H9 (cell line): ENCODE data around the gene DPRX. TPM values are rescaled to one million over a fixed set of nuclear protein-coding genes. Genes with fewer than 3 reads are reported as not detected.

Experiments used
- DNase-seq: peaks from one replicate; pipeline ENCODE4 v3.0.0-alpha.2; 2017
- H2AFZ ChIP-seq: one replicate; pipeline ENCODE4 v1.6.1; 2013; ENCODE audit warnings: mild to moderate bottlenecking, low read length, control low read depth, moderate library complexity
- H2AK5ac ChIP-seq: 2 replicates; pipeline ENCODE4 v1.6.1; 2013; ENCODE audit warnings: low read length, control low read depth, mixed read lengths; ENCODE audit not compliant: insufficient read length
- H2BK120ac ChIP-seq: one replicate; pipeline ENCODE4 v1.6.1; 2013; ENCODE audit warnings: low read depth, mild to moderate bottlenecking, low read length, control low read depth, inconsistent platforms; ENCODE audit not compliant: poor library complexity, severe bottlenecking
- H2BK12ac ChIP-seq: 2 replicates; pipeline ENCODE4 v1.6.1; 2013; ENCODE audit warnings: low read length, control low read depth, mixed read lengths, low read depth; ENCODE audit not compliant: insufficient read length
- H2BK15ac ChIP-seq: 2 replicates; pipeline ENCODE4 v1.6.1; 2013; ENCODE audit warnings: low read depth, low read length, control low read depth
- H2BK20ac ChIP-seq: one replicate; pipeline ENCODE4 v1.6.1; 2013; ENCODE audit warnings: low read depth, mild to moderate bottlenecking, low read length, control low read depth, inconsistent platforms; ENCODE audit not compliant: poor library complexity, severe bottlenecking
- H2BK5ac ChIP-seq: 2 replicates; pipeline ENCODE4 v1.6.1; 2013; ENCODE audit warnings: low read length, control low read depth, mixed read lengths; ENCODE audit not compliant: insufficient read length
- H3K14ac ChIP-seq: 2 replicates; pipeline ENCODE4 v1.6.1; 2013; ENCODE audit warnings: low read length, control low read depth; ENCODE audit not compliant: insufficient read depth
- H3K18ac ChIP-seq: 2 replicates; pipeline ENCODE4 v1.6.1; 2013; ENCODE audit warnings: low read depth, mild to moderate bottlenecking, mixed read lengths, low read length, control low read depth; ENCODE audit not compliant: insufficient read length
- H3K23ac ChIP-seq: 2 replicates; pipeline ENCODE4 v1.6.1; 2013; ENCODE audit warnings: low read length, control low read depth, mixed read lengths, low read depth; ENCODE audit not compliant: insufficient read length
- H3K23me2 ChIP-seq: 2 replicates; pipeline ENCODE4 v1.6.1; 2013; ENCODE audit warnings: low read depth, mild to moderate bottlenecking, mixed read lengths, low read length, control low read depth; ENCODE audit not compliant: insufficient read length, poor library complexity, severe bottlenecking
- H3K27ac ChIP-seq: 2 replicates; pipeline ENCODE4 v1.5.1; 2013; ENCODE audit warnings: low read length, control low read depth, mixed read lengths, low read depth; ENCODE audit not compliant: insufficient read length
- H3K27me3 ChIP-seq: 2 replicates; pipeline ENCODE4 v1.6.1; 2013; ENCODE audit warnings: low read length, control low read depth, inconsistent platforms; ENCODE audit not compliant: insufficient read depth
- H3K4ac ChIP-seq: 2 replicates; pipeline ENCODE4 v1.6.1; 2013; ENCODE audit warnings: low read depth, mild to moderate bottlenecking, control low read depth, inconsistent platforms, low read length, moderate library complexity
- H3K4me1 ChIP-seq: 2 replicates; pipeline ENCODE4 v1.6.1; 2013; ENCODE audit warnings: low read length, control low read depth, inconsistent platforms; ENCODE audit not compliant: insufficient read depth
- H3K4me2 ChIP-seq: 2 replicates; pipeline ENCODE4 v1.6.1; 2013; ENCODE audit warnings: low read length, control low read depth, mixed read lengths; ENCODE audit not compliant: insufficient read length, insufficient read depth
- H3K56ac ChIP-seq: 2 replicates; pipeline ENCODE4 v1.6.1; 2013; ENCODE audit warnings: low read depth, mild to moderate bottlenecking, mixed read lengths, low read length, control low read depth; ENCODE audit not compliant: insufficient read length
- H3K79me1 ChIP-seq: 2 replicates; pipeline ENCODE4 v1.6.1; 2013; ENCODE audit warnings: low read depth, mild to moderate bottlenecking, moderate library complexity, low read length, control low read depth, inconsistent platforms; ENCODE audit not compliant: insufficient read depth, poor library complexity, severe bottlenecking
- H3K79me2 ChIP-seq: 2 replicates; pipeline ENCODE4 v1.6.1; 2013; ENCODE audit warnings: low read length, control low read depth, inconsistent platforms; ENCODE audit not compliant: insufficient read depth
- H3K9ac ChIP-seq: 2 replicates; pipeline ENCODE4 v1.6.1; 2013; ENCODE audit warnings: low read length, control low read depth, mixed read lengths; ENCODE audit not compliant: insufficient read length; ENCODE audit errors: extremely low read depth
- H3K9me3 ChIP-seq: one replicate; pipeline ENCODE4 v1.6.1; 2013; ENCODE audit warnings: low read depth, low read length, inconsistent platforms; ENCODE audit not compliant: control insufficient read depth
- H3T11ph ChIP-seq: one replicate; pipeline ENCODE4 v1.6.1; 2013; ENCODE audit warnings: mild to moderate bottlenecking, low read length, control low read depth, inconsistent platforms
- H4K20me1 ChIP-seq: one replicate; pipeline ENCODE4 v1.6.1; 2013; ENCODE audit not compliant: control insufficient read depth, insufficient read length, insufficient read depth
- H4K5ac ChIP-seq: 2 replicates; pipeline ENCODE4 v1.6.1; 2013; ENCODE audit warnings: low read depth, mild to moderate bottlenecking, mixed read lengths, low read length, control low read depth; ENCODE audit not compliant: insufficient read length
- H4K8ac ChIP-seq: replicated peaks from 2 replicates; pipeline ENCODE4 v1.6.1; 2013; ENCODE audit warnings: low read length, control low read depth, mixed read lengths, low read depth; ENCODE audit not compliant: insufficient read length
- H4K91ac ChIP-seq: 2 replicates; pipeline ENCODE4 v1.6.1; 2013; ENCODE audit warnings: low read depth, mild to moderate bottlenecking, moderate library complexity, mixed read lengths, low read length, control low read depth; ENCODE audit not compliant: insufficient read length
- H3K27ac Mint-ChIP-seq, 3 experiments: 2 replicates in 2 of 3; 3 replicates in 1 of 3; pipeline ENCODE4 v1.8.0; 2020 to 2021; ENCODE audit warnings: mixed read lengths in 3 of 3, mild to moderate bottlenecking in 1 of 3, moderate library complexity in 1 of 3
- H3K27me3 Mint-ChIP-seq: 2 replicates; pipeline ENCODE4 v1.8.0; 2021; ENCODE audit warnings: low read depth, mild to moderate bottlenecking, moderate library complexity, mixed read lengths
- H3K36me3 Mint-ChIP-seq, 3 experiments: 2 replicates in 2 of 3; 3 replicates in 1 of 3; pipeline ENCODE4 v1.8.0; 2020 to 2021; ENCODE audit warnings: low read depth in 3 of 3, mixed read lengths in 3 of 3; ENCODE audit not compliant: insufficient read depth in 1 of 3
- H3K4me1 Mint-ChIP-seq, 2 experiments: 2 replicates each; pipeline ENCODE4 v1.8.0; 2020; ENCODE audit warnings: mixed read lengths in 2 of 2
- H3K4me3 Mint-ChIP-seq, 2 experiments: 2 replicates in 1 of 2; 3 replicates in 1 of 2; pipeline ENCODE4 v1.8.0; 2020 to 2021; ENCODE audit warnings: mild to moderate bottlenecking in 2 of 2, mixed read lengths in 2 of 2, moderate library complexity in 1 of 2
- H3K9me3 Mint-ChIP-seq, 2 experiments: 2 replicates in 1 of 2; 3 replicates in 1 of 2; pipeline ENCODE4 v1.8.0; 2020; ENCODE audit warnings: mild to moderate bottlenecking in 2 of 2, mixed read lengths in 2 of 2, moderate library complexity in 1 of 2
- WGBS: extraction: QIAGEN DNeasy Blood & Tissue Kit; methylation state at CpG from one replicate; pipeline ENCODE4 v1.1.7; 2013; ENCODE audit warnings: missing lambda C conversion rate, low lambda C conversion rate, mixed read lengths; ENCODE audit not compliant: insufficient read length; ENCODE audit errors: extremely low coverage; 5-methylcytosine and 5-hydroxymethylcytosine counted together
- total RNA-seq: library from RNA; stranded (reverse); gene quantifications from 2 replicates; pipeline ENCODE4 v1.2.1, GENCODE V29; 2021
- TF ChIP-seq, protein P1 (sequence below): fragments of 200-600 bp; sonication (generic); conservative IDR thresholded peaks from 3 replicates; pipeline ENCODE4 v1.8.0; 2021; ENCODE audit warnings: antibody characterized with exemption, mild to moderate bottlenecking

DPRX gene
- total RNA-seq, 1 experiment from 2014 or later = not detected

DNA sequence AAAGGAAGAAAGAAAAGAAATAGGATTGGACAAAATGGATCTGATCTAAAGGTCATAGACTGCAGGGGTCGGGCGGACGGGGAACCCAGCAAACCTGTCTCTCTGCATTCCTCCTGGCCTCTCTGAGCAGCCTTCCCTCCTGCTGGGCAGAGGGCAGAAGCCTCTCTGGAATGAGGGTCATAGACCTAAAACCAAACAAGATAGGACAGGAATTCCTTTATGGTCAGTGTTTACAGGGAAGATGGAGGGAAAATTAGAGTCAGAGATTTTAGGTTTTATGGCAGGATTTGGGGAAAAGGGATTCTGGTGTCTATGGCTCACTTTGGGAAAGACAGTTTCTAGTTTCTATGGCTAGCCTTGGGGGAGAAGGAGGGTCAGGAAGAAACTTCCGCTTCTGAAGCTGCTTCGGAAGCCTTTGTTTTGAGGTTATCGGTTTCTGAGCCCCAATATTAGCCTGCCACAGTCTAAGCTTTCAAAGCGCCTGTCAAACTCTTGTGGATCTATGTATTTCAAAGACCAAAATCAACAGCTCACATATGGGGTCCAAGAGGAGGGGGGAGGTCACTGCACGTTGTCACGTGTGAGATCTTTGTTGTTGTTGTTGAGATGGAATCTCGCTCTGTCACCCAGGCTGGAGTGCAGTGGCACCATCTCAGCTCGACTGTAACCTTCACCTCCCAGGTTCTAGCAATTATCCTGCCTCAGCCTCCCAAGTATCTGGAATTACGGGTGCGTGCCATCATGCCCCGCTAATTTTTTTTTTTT is 18.9 kb upstream of the DPRX start:
- H4K5ac ChIP-seq = no peak overlapping the region
- no peaks in the 10 kb centered on the region for H3K79me2 ChIP-seq
- H3K18ac ChIP-seq = peak overlapping the region; percentile 55
- no peak overlapping the region for H2AK5ac ChIP-seq
- peak overlapping the region; percentile 69; the same call in 1 of the 2 replicates for H3K14ac ChIP-seq
- WGBS = no CpG with 5 or more reads among the region's 14 CpGs
- no peak overlapping the region for H3K56ac ChIP-seq
- H2BK15ac ChIP-seq = no peak overlapping the region
- Mint-ChIP-seq H3K9me3 (no peaks in the 10 kb centered on the region; a peak in 1 of 5 replicates), H3K36me3 (no peaks in the 10 kb centered on the region; a peak in 1 of 7 replicates), H3K27me3 (no peaks in the 10 kb centered on the region), H3K4me3 (peak overlapping the region; percentile 0 to 2; a peak in 3 of 5 replicates), H3K27ac (peak overlapping the region; percentile 92 to 96 (median 94)), H3K4me1 (peaks cover 24 to 27% of the 10 kb centered on the region in 2 experiments)
- no peak overlapping the region for H3K23ac ChIP-seq
- no peaks in the 10 kb centered on the region for H4K20me1 ChIP-seq
- no peak overlapping the region for H3K4ac ChIP-seq
- H2AFZ ChIP-seq = no peak overlapping the region
- H4K8ac ChIP-seq = no peak overlapping the region
- H4K91ac ChIP-seq = peak overlapping the region; percentile 42
- peak; percentile 89 for DNase-seq
- peak overlapping the region; percentile 16 for H2BK12ac ChIP-seq
- no peak overlapping the region for H3K9ac ChIP-seq
- H2BK20ac ChIP-seq = no peak overlapping the region
- H3K79me1 ChIP-seq = no peaks in the 10 kb centered on the region
- H3K27ac ChIP-seq = peak overlapping the region; percentile 50
- peak overlapping the region; percentile 62 for H2BK120ac ChIP-seq
- peaks cover 3% of the 10 kb centered on the region; the same call in 1 of the 2 replicates for H3K4me1 ChIP-seq
- H2BK5ac ChIP-seq = no peak overlapping the region
- no peaks in the 10 kb centered on the region for H3K9me3 ChIP-seq
- H3K23me2 ChIP-seq = no peaks in the 10 kb centered on the region
- H3K27me3 ChIP-seq = no peaks in the 10 kb centered on the region
- H3T11ph ChIP-seq = peak overlapping the region; percentile 4
- H3K4me2 ChIP-seq = no peak overlapping the region
- TF ChIP-seq, protein P1, sequence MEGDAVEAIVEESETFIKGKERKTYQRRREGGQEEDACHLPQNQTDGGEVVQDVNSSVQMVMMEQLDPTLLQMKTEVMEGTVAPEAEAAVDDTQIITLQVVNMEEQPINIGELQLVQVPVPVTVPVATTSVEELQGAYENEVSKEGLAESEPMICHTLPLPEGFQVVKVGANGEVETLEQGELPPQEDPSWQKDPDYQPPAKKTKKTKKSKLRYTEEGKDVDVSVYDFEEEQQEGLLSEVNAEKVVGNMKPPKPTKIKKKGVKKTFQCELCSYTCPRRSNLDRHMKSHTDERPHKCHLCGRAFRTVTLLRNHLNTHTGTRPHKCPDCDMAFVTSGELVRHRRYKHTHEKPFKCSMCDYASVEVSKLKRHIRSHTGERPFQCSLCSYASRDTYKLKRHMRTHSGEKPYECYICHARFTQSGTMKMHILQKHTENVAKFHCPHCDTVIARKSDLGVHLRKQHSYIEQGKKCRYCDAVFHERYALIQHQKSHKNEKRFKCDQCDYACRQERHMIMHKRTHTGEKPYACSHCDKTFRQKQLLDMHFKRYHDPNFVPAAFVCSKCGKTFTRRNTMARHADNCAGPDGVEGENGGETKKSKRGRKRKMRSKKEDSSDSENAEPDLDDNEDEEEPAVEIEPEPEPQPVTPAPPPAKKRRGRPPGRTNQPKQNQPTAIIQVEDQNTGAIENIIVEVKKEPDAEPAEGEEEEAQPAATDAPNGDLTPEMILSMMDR = no peak
